ENCODE measurements around the gene CLIC3. TPM values are rescaled to one million over a fixed set of nuclear protein-coding genes. Genes with fewer than 3 reads are reported as not detected.

The CLIC3 gene
- total and polyA plus RNA-seq, 2 donors (not counting 1 experiment from before 2014, with no cell fraction given) = 1.1 to 1.9 TPM

DNA sequence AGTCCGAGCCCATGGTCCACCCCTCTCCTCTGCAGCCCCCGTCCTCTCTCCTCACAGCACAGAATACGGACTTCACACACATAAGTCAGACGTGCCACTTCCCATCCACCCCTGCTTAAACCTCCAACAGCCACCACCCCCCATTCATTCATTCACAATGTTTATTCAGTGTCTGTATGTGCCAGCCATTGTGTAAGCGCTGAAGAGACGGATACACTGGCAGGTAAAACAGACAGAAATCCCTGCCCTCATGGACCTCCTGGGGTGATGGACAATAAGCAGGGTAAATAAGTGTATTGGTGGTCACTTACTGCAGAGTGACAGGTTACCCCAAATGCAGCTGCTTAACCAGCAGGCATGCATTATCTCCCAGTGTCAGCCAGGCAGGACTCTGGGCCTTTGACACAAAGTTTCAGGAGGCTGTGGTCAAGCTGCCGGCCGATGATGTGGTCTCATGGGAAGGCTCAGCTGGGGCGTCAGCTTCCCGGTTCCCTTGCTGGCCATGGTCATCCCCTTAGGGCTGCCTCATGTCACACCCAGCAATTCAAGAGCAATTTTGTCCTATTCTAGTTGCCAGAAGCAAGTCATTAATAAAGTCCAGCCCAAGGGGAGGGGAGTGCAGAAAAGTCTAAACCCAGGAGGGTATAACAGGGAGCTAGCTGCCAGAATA is 6.0 kb downstream of the CLIC3 start:
- 90% methylated on average over 10 of the region's 10 CpGs for WGBS (ENCODE audit: insufficient coverage)
- POLR2A ChIA-PET = no interaction called here
- H3K27me3 Mint-ChIP-seq = peaks cover 13% of the 10 kb centered on the region

DNA sequence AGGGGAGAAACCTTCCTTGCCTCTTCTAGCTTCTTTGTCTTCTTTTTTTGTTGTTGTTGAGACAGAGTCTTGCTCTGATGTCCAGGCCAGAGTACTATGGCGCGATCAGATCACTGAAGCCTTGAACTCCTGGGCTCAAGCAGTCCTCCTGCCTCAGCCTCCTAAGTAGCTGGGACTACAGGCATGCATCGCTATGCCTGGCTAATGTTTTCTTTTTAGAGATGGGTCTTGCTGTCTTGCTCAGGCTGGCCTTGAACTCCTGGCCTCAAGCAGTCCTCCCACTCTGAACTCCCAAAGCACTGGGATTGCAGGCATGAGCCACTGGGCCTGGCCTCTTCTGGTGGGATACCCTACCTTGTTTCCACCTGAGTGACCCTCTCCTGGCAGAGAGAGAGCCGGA is 7.5 kb downstream of the CLIC3 start:
- no peak for ATAC-seq (ENCODE audit: low read depth)

More for the DNA sequence above, 6.0 kb downstream of the CLIC3 start:
- ATAC-seq (ENCODE audit: low read depth) = no peak
- peak overlapping the region; percentile 86 for H3K4me3 Mint-ChIP-seq
- Histone ChIP-seq H3K27me3 (replicated peaks in 1 of 4; ENCODE audit: control extremely low read depth in 1 of 4, control insufficient read depth in 3 of 4, insufficient read depth in 4 of 4, low read length in 3 of 4) (peaks cover 0 to 15% (median under 1%) of the 10 kb centered on the region in 4 experiments), H3K36me3 (replicated peaks in 1 of 2; ENCODE audit: control extremely low read depth in 1 of 2, control insufficient read depth in 1 of 2, extremely low read depth in 1 of 2, insufficient read depth in 2 of 2, low read length in 1 of 2) (peaks cover 0 to 6% of the 10 kb centered on the region in 2 experiments), H3K27ac (ENCODE audit: low read length in 2 of 2) (no peak overlapping the region), H3K9ac (ENCODE audit: low read length) (no peak overlapping the region), H3K79me2 (ENCODE audit: control insufficient read depth, insufficient read depth, low read length) (peaks cover 10% of the 10 kb centered on the region), H3K4me2 (replicated peaks; ENCODE audit: low read depth, low read length, poor library complexity, severe bottlenecking) (no peak overlapping the region), H3K4me1 (ENCODE audit: control insufficient read depth in 2 of 2, insufficient read depth in 2 of 2, low read length in 2 of 2) (peaks cover 15 to 23% of the 10 kb centered on the region in 2 donors), H2AFZ (ENCODE audit: insufficient read depth, low read depth, low read length, poor library complexity, severe bottlenecking) (no peak overlapping the region), H3K9me3 (ENCODE audit: control extremely low read depth in 1 of 3, control insufficient read depth in 2 of 3, insufficient read depth in 1 of 3, low read length in 2 of 3) (peaks cover 0 to 6% (median 0%) of the 10 kb centered on the region in 3 donors), H4K20me1 (ENCODE audit: control insufficient read depth, insufficient read depth, low read length, poor library complexity, severe bottlenecking) (peaks cover 17% of the 10 kb centered on the region), H3K4me3 (ENCODE audit: control extremely low read depth in 1 of 5, extremely low read depth in 1 of 5, insufficient read depth in 1 of 5, low read depth in 2 of 5, low read length in 4 of 5) (no peak overlapping the region)
- H3K4me1 Mint-ChIP-seq = peaks cover 19% of the 10 kb centered on the region
- no peak for TF ChIP-seq EZH2 (IDR thresholded peaks at IDR 0.05; ENCODE audit: borderline replicate concordance, insufficient read depth, low read depth, low read length, poor library complexity, severe bottlenecking)
- TF ChIP-seq, protein P1, sequence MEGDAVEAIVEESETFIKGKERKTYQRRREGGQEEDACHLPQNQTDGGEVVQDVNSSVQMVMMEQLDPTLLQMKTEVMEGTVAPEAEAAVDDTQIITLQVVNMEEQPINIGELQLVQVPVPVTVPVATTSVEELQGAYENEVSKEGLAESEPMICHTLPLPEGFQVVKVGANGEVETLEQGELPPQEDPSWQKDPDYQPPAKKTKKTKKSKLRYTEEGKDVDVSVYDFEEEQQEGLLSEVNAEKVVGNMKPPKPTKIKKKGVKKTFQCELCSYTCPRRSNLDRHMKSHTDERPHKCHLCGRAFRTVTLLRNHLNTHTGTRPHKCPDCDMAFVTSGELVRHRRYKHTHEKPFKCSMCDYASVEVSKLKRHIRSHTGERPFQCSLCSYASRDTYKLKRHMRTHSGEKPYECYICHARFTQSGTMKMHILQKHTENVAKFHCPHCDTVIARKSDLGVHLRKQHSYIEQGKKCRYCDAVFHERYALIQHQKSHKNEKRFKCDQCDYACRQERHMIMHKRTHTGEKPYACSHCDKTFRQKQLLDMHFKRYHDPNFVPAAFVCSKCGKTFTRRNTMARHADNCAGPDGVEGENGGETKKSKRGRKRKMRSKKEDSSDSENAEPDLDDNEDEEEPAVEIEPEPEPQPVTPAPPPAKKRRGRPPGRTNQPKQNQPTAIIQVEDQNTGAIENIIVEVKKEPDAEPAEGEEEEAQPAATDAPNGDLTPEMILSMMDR (IDR thresholded peaks at IDR 0.05) = no peak
- CTCF ChIA-PET = interaction anchor here (2.1 to 2.3 kb wide), 2 partner anchors 11 to 35 kb away, joined by 6 to 9 read pairs; no protein-coding TSS in a partner anchor
- intact Hi-C loops (cut with micrococcal nuclease) = loop anchor here (5.0 kb wide), 1 partner anchor 508 kb away; the partner anchor contains the start of gene SEC16A
- H3K27ac Mint-ChIP-seq = peak overlapping the region; percentile 78
- H3K9me3 Mint-ChIP-seq (ENCODE audit: insufficient read depth) = no peaks in the 10 kb centered on the region
- no peak for DNase-seq

More for the DNA sequence above, 7.5 kb downstream of the CLIC3 start:
- ChIA-PET POLR2A (interaction anchor here (0.6 kb wide), 1 partner anchor 251 kb away, joined by 7 read pairs; no protein-coding TSS in a partner anchor), CTCF (interaction anchor here (2.4 kb wide), 1 partner anchor 46 kb away, joined by 12 read pairs; no protein-coding TSS in a partner anchor)
- H2AFZ ChIP-seq (ENCODE audit: insufficient read depth, low read depth, low read length, poor library complexity, severe bottlenecking) = no peak overlapping the region
- no peak overlapping the region for H3K4me3 ChIP-seq (ENCODE audit: control extremely low read depth in 1 of 5, extremely low read depth in 1 of 5, insufficient read depth in 1 of 5, low read depth in 2 of 5, low read length in 4 of 5)
- peaks cover 0 to 6% of the 10 kb centered on the region in 2 experiments for H3K36me3 ChIP-seq (replicated peaks in 1 of 2; ENCODE audit: control extremely low read depth in 1 of 2, control insufficient read depth in 1 of 2, extremely low read depth in 1 of 2, insufficient read depth in 2 of 2, low read length in 1 of 2)
- no peak overlapping the region for H3K4me3 Mint-ChIP-seq
- no peaks in the 10 kb centered on the region for H3K9me3 Mint-ChIP-seq (ENCODE audit: insufficient read depth)
- no peak overlapping the region for H3K9ac ChIP-seq (ENCODE audit: low read length)
- DNase-seq = no peak
- no peak overlapping the region for H3K27ac ChIP-seq (ENCODE audit: low read length in 2 of 2)
- WGBS (ENCODE audit: insufficient coverage) = 88% methylated on average over 3 of the region's 4 CpGs
- intact Hi-C loops (cut with micrococcal nuclease) = no loop called here
- peaks cover 6% of the 10 kb centered on the region for H3K79me2 ChIP-seq (ENCODE audit: control insufficient read depth, insufficient read depth, low read length)
- H3K9me3 ChIP-seq (ENCODE audit: control extremely low read depth in 1 of 3, control insufficient read depth in 2 of 3, insufficient read depth in 1 of 3, low read length in 2 of 3) = peaks cover 0 to 3% (median 0%) of the 10 kb centered on the region in 3 donors
- H3K4me1 ChIP-seq (ENCODE audit: control insufficient read depth in 2 of 2, insufficient read depth in 2 of 2, low read length in 2 of 2) = peaks cover 24 to 28% of the 10 kb centered on the region in 2 donors
- H4K20me1 ChIP-seq (ENCODE audit: control insufficient read depth, insufficient read depth, low read length, poor library complexity, severe bottlenecking) = peaks cover 11% of the 10 kb centered on the region
- no peak overlapping the region for H3K27ac Mint-ChIP-seq
- TF ChIP-seq, protein P1 (IDR thresholded peaks at IDR 0.05) = no peak
- TF ChIP-seq EZH2 (IDR thresholded peaks at IDR 0.05; ENCODE audit: borderline replicate concordance, insufficient read depth, low read depth, low read length, poor library complexity, severe bottlenecking) = no peak
- H3K4me2 ChIP-seq (replicated peaks; ENCODE audit: low read depth, low read length, poor library complexity, severe bottlenecking) = no peak overlapping the region
- H3K4me1 Mint-ChIP-seq = peaks cover 20% of the 10 kb centered on the region
- peaks cover 0 to 30% (median 11%) of the 10 kb centered on the region in 4 experiments for H3K27me3 ChIP-seq (replicated peaks in 1 of 4; ENCODE audit: control extremely low read depth in 1 of 4, control insufficient read depth in 3 of 4, insufficient read depth in 4 of 4, low read length in 3 of 4)
- peaks cover 16% of the 10 kb centered on the region for H3K27me3 Mint-ChIP-seq

Data from B cell (primary cell).